K562 (cell line): ENCODE measurements around the gene DYRK1B. TPM values are rescaled to one million over a fixed set of nuclear protein-coding genes. Genes with fewer than 3 reads are reported as not detected.

Experiments used
- ATAC-seq: fragments of 200-7000 bp; cut with Tn5 transposase; 3 replicates; pipeline ENCODE4 v1.9.1; 2020; ENCODE audit warnings: moderate library complexity
- BruUV-seq: library from RNA; stranded (reverse); fragments of 400-500 nt; replicated peaks from 2 replicates; lab custom pipeline; 2021; lab: Mats Ljungman, UMichigan
- CTCF ChIA-PET: fragments of 300-600 bp; formaldehyde crosslinking; extraction: SDS; loops from one replicate; lab custom pipeline; 2021; ENCODE audit warnings: low intra/inter-chr PET ratio; lab: Yijun Ruan, JAX
- POLR2A ChIA-PET: fragments of 300-600, 350-650 bp; sonication (Branson Sonifier 250); formaldehyde crosslinking; extraction: SDS; loops from one replicate; lab custom pipeline; 2021; ENCODE audit warnings: antibody characterized with exemption, inconsistent platforms; lab: Yijun Ruan, JAX
- DNase-seq, 4 experiments: peaks; one replicate each; pipeline versions ENCODE4 v3.0.0 to v3.0.0-alpha.2; 2011 to 2018; ENCODE audit warnings: low spot score in 3 of 4, mixed read lengths in 3 of 4; ENCODE audit errors: extremely low read depth in 1 of 4
- FAIRE-seq: peaks from 2 replicates; lab custom pipeline; 2011; peaks lifted over from hg19 to GRCh38; lab: Jason Lieb, UNC
- H2AFZ ChIP-seq: 2 replicates; pipeline ENCODE4 v1.6.0; 2011; ENCODE audit warnings: low read depth, low read length, control low read depth, inconsistent platforms
- H3K27ac ChIP-seq: fragments of 200-600 bp; 3 replicates; pipeline ENCODE4 v1.8.0; 2011; ENCODE audit warnings: low read depth, mild to moderate bottlenecking, control low read depth, inconsistent platforms, low read length, moderate library complexity, mixed read lengths; ENCODE audit errors: extremely low read depth
- H3K27me3 ChIP-seq, 2 experiments: fragments of 300-600 bp in 1 of 2; 2 replicates in 1 of 2; 3 replicates in 1 of 2; pipeline versions ENCODE4 v1.6.0 to v1.8.0; 2011; ENCODE audit warnings: inconsistent platforms in 2 of 2, low read length in 2 of 2, mild to moderate bottlenecking in 1 of 2, mixed read lengths in 1 of 2, moderate library complexity in 1 of 2; ENCODE audit not compliant: control insufficient read depth in 2 of 2, insufficient read depth in 2 of 2
- H3K36me3 ChIP-seq: fragments of 300-600 bp; 3 replicates; pipeline ENCODE4 v1.8.0; 2011; ENCODE audit warnings: mild to moderate bottlenecking, low read length, inconsistent platforms; ENCODE audit not compliant: control insufficient read depth, insufficient read depth
- H3K4me1 ChIP-seq, 2 experiments: fragments of 200-600 bp in 1 of 2; replicated peaks in 1 of 2; 2 replicates in 1 of 2; 3 replicates in 1 of 2; pipeline versions ENCODE4 v1.5.1 to v1.8.0; 2011; ENCODE audit warnings: inconsistent platforms in 2 of 2, low read length in 2 of 2, mild to moderate bottlenecking in 1 of 2, mixed read lengths in 1 of 2, moderate library complexity in 1 of 2; ENCODE audit not compliant: control insufficient read depth in 2 of 2, insufficient read depth in 2 of 2
- H3K4me2 ChIP-seq: 2 replicates; pipeline ENCODE4 v1.6.1; 2011; ENCODE audit warnings: low read length, control low read depth, inconsistent platforms, mixed read lengths; ENCODE audit not compliant: insufficient read depth
- H3K4me3 ChIP-seq: fragments of 200-600 bp; sonication (generic), shearing (Covaris generic); 2 replicates; pipeline ENCODE4 v1.5.1; 2016; ENCODE audit warnings: control low read depth, inconsistent platforms
- H3K79me2 ChIP-seq: fragments of 200-600 bp; 3 replicates; pipeline ENCODE4 v1.8.0; 2011; ENCODE audit warnings: low read length, inconsistent platforms; ENCODE audit not compliant: control insufficient read depth, insufficient read depth
- H3K9ac ChIP-seq, 2 experiments: 2 replicates each; pipeline versions ENCODE4 v1.6.0 to v1.6.1; 2011; ENCODE audit warnings: low read depth in 2 of 2, low read length in 2 of 2, control low read depth in 1 of 2, inconsistent platforms in 1 of 2, mild to moderate bottlenecking in 1 of 2, mixed read lengths in 1 of 2; ENCODE audit not compliant: insufficient read depth in 1 of 2
- H3K9me1 ChIP-seq: one replicate; pipeline ENCODE4 v1.6.0; 2011; ENCODE audit warnings: inconsistent platforms, mild to moderate bottlenecking, low read length, moderate library complexity; ENCODE audit not compliant: control insufficient read depth, insufficient read depth
- H3K9me3 ChIP-seq: replicated peaks from 2 replicates; pipeline ENCODE4 v1.5.1; 2011; ENCODE audit warnings: low read depth, low read length, inconsistent platforms; ENCODE audit not compliant: control insufficient read depth, insufficient read depth
- H4K20me1 ChIP-seq: replicated peaks from 2 replicates; pipeline ENCODE4 v1.6.1; 2011; ENCODE audit warnings: low read length, inconsistent platforms, mixed read lengths; ENCODE audit not compliant: control insufficient read depth, insufficient read depth
- DLX4 ChIP-seq: fragments of 250-450 bp; sonication (Bioruptor Pico); IDR thresholded peaks from 2 replicates; pipeline ENCODE4 v1.6.1; 2021; ENCODE audit warnings: mild to moderate bottlenecking
- MAZ ChIP-seq, 2 experiments: fragments of 450-650 bp in 1 of 2; sonication (generic) in 1 of 2; formaldehyde crosslinking; IDR thresholded peaks in 1 of 2; conservative IDR thresholded peaks in 1 of 2; 2 replicates each; pipeline versions ENCODE4 v1.4.0 to v1.5.0; 2020; ENCODE audit warnings: mild to moderate bottlenecking in 1 of 2, missing genetic modification reagents in 1 of 2
- MNT ChIP-seq, 2 experiments: fragments of 450-650 bp; conservative IDR thresholded peaks; 2 replicates each; pipeline ENCODE4 v1.6.1; 2017; ENCODE audit warnings: mild to moderate bottlenecking in 2 of 2, moderate library complexity in 2 of 2
- NFIX ChIP-seq: fragments of 250-450 bp; sonication (Bioruptor Pico); IDR thresholded peaks from 2 replicates; pipeline ENCODE4 v1.4.0; 2020; ENCODE audit warnings: low read depth, mild to moderate bottlenecking, moderate library complexity
- RAD51 ChIP-seq: fragments of 450-650 bp; IDR thresholded peaks from 2 replicates; pipeline ENCODE4 v1.7.1; 2016; ENCODE audit warnings: low read depth, mild to moderate bottlenecking, borderline replicate concordance
- SFPQ ChIP-seq: fragments of 200-400 bp; formaldehyde crosslinking; IDR thresholded peaks from 2 replicates; pipeline ENCODE4 v1.6.1; 2017; ENCODE audit warnings: mild to moderate bottlenecking, low read depth, low read length, moderate library complexity
- USF2 ChIP-seq: sonication (generic); formaldehyde crosslinking; IDR thresholded peaks from 2 replicates; pipeline ENCODE4 v1.5.0; 2020; ENCODE audit warnings: missing genetic modification reagents
- ZNF347 ChIP-seq: fragments of 450-650 bp; formaldehyde crosslinking; IDR thresholded peaks from 2 replicates; pipeline ENCODE4 v1.4.0; 2020; ENCODE audit warnings: low read depth, mild to moderate bottlenecking, moderate library complexity
- WGBS: fragments of 100-300 bp; shearing (Covaris generic); methylation state at CpG from one replicate; pipeline ENCODE4 v1.1.6; 2016; ENCODE audit warnings: low coverage, mixed read lengths; ENCODE audit not compliant: insufficient coverage; ENCODE audit errors: missing lambda C conversion rate; 5-methylcytosine and 5-hydroxymethylcytosine counted together
- in situ Hi-C: fragments of 300-500 bp; cut with MboI; formaldehyde crosslinking; loops from 4 replicates; pipeline ENCODE4 v1.15.0; 2018; ENCODE audit warnings: inconsistent platforms, mixed read lengths
- intact Hi-C: fragments of 100-400 bp; cut with micrococcal nuclease; formaldehyde crosslinking; loops from 2 replicates; pipeline ENCODE4 v1.14.2; 2022
- polyA plus RNA-seq, 8 experiments: library from polyadenylated mRNA; depleted of rRNA in 4 of 8; stranded (reverse) in 5 of 8; unstranded in 3 of 8; fragments of >200 nt; fragmentation: Nextera tagmentation in 2 of 8; fragmentation: Illumina TruSeq in 1 of 8; extraction: Ambion mirVana in 2 of 8; extraction: Trizol in 1 of 8; gene quantifications; 2 replicates each; pipeline versions ENCODE4 v1.2.1 to v1.2.3, GENCODE V29; 2011 to 2014; ENCODE audit warnings: inconsistent platforms in 1 of 8, missing spikeins in 1 of 8
- total RNA-seq, 7 experiments: library from RNA; depleted of rRNA in 6 of 7; stranded (reverse); fragments of >200 nt in 6 of 7; fragmentation: Illumina TruSeq in 2 of 7; extraction: Trizol in 2 of 7; gene quantifications; 2 replicates each; pipeline versions ENCODE4 v1.2.1 to v1.2.3, GENCODE V29; 2011 to 2021; ENCODE audit warnings: low replicate concordance in 1 of 7

DYRK1B gene
- total and polyA plus RNA-seq, 9 of the 15 experiments (the other 6 are each of a cell fraction or from before 2014, with no cell fraction given) = 0.91 to 5.2 (median 1.5) TPM; not detected in 2

- no peak for TF ChIP-seq SFPQ
- no peak for TF ChIP-seq MNT (conservative IDR thresholded peaks at IDR 0.05)
- TF ChIP-seq NFIX (CRISPR knock-in tag) = no peak
These were observed 33.2 kb upstream of the DYRK1B start (continued) for GRCh38 chr19:39867133-39867532.

GRCh38 chr19:39865953-39866352 is 32.0 kb upstream of the DYRK1B start:
- no peak overlapping the region for H3K4me3 ChIP-seq
- 8% methylated on average over 5 of the region's 5 CpGs for WGBS
- no peak for FAIRE-seq

More at GRCh38 chr19:39865953-39866352, 32.0 kb upstream of the DYRK1B start:
- Histone ChIP-seq H3K27ac (no peak overlapping the region), H3K36me3 (no peaks in the 10 kb centered on the region), H3K9ac (no peak overlapping the region), H3K79me2 (no peaks in the 10 kb centered on the region), H3K27me3 (peaks cover 10 to 36% of the 10 kb centered on the region in 2 experiments; a peak in 3 of 5 replicates), H3K9me3 (no peaks in the 10 kb centered on the region), H4K20me1 (no peaks in the 10 kb centered on the region; the same call in none of the 2 replicates), H3K4me1 (peaks cover 0 to 5% of the 10 kb centered on the region in 2 experiments; a peak in 1 of 5 replicates), H3K4me2 (no peak overlapping the region), H2AFZ (no peak overlapping the region), H3K9me1 (no peaks in the 10 kb centered on the region)
- ATAC-seq = no peak
- POLR2A ChIA-PET = no interaction called here
- DNase-seq = no peak
- TF ChIP-seq DLX4 (CRISPR knock-in tag) (no peak), ZNF347 (CRISPR knock-in tag) (no peak), RAD51 (0 out of 2 replicates have a peak, but pooled peaks have one; percentile 13), USF2 (CRISPR knock-in tag) (peak; percentile 46; the same call in 1 of the 2 replicates), MAZ (CRISPR knock-in tag; conservative IDR thresholded peaks at IDR 0.05 in 1 of 2, IDR thresholded peaks at IDR 0.05 in 1 of 2) (no peak)
- no TSS peak for BruUV-seq
- intact Hi-C loops = no loop called here
- CTCF ChIA-PET = no interaction called here
- in situ Hi-C loops = no loop called here
